H1 (cell line): ENCODE data around the gene CD276. TPM values are rescaled to one million over a fixed set of nuclear protein-coding genes. Genes with fewer than 3 reads are reported as not detected.

Source experiments
- CTCF ChIA-PET: fragments of 300-600 bp; sonication (Branson Sonifier 250); formaldehyde crosslinking; loops from one replicate; lab custom pipeline; 2021; ENCODE audit not compliant: partially characterized antibody; lab: Charles Lee
- POLR2A ChIA-PET: fragments of 300-600 bp; sonication (Branson Sonifier 250); formaldehyde crosslinking; loops from one replicate; lab custom pipeline; 2021; ENCODE audit warnings: inconsistent platforms; ENCODE audit not compliant: partially characterized antibody; lab: Charles Lee
- DNase-seq, 2 experiments: peaks; one replicate each; pipeline versions ENCODE4 v3.0.0 to v3.0.0-alpha.2; 2010 to 2022; ENCODE audit warnings: low spot score in 2 of 2, low read depth in 1 of 2, mixed read lengths in 1 of 2
- FAIRE-seq: peaks from 2 replicates; lab custom pipeline; 2011; peaks lifted over from hg19 to GRCh38; lab: Jason Lieb, UNC
- H2AFZ ChIP-seq: 2 replicates; pipeline ENCODE4 v1.8.1; 2012; ENCODE audit warnings: low read length, inconsistent platforms
- H2AK5ac ChIP-seq: 2 replicates; pipeline ENCODE4 v1.6.1; 2013; ENCODE audit warnings: low read depth, low read length
- H2BK120ac ChIP-seq: replicated peaks from 2 replicates; pipeline ENCODE3; 2013; ENCODE audit warnings: low read depth, low read length, inconsistent platforms
- H2BK12ac ChIP-seq: 2 replicates; pipeline ENCODE4 v1.6.1; 2013; ENCODE audit warnings: low read depth, low read length
- H2BK15ac ChIP-seq: 2 replicates; pipeline ENCODE4 v1.6.1; 2013; ENCODE audit warnings: low read length
- H2BK20ac ChIP-seq: 2 replicates; pipeline ENCODE4 v1.6.1; 2013; ENCODE audit warnings: low read length
- H2BK5ac ChIP-seq: 2 replicates; pipeline ENCODE4 v1.6.1; 2013; ENCODE audit warnings: low read depth, low read length
- H3K14ac ChIP-seq: 2 replicates; pipeline ENCODE4 v1.6.1; 2013; ENCODE audit warnings: inconsistent platforms; ENCODE audit not compliant: insufficient read length
- H3K18ac ChIP-seq: 2 replicates; pipeline ENCODE4 v1.6.1; 2013; ENCODE audit warnings: low read length; ENCODE audit errors: extremely low read depth
- H3K23ac ChIP-seq: 2 replicates; pipeline ENCODE4 v1.6.1; 2013; ENCODE audit warnings: inconsistent platforms; ENCODE audit not compliant: insufficient read length
- H3K23me2 ChIP-seq: 2 replicates; pipeline ENCODE4 v1.6.1; 2013; ENCODE audit warnings: low read depth, low read length
- H3K27ac ChIP-seq: 2 replicates; pipeline ENCODE4 v1.6.1; 2011; ENCODE audit warnings: low read depth, low read length, inconsistent platforms
- H3K27me3 ChIP-seq, 4 experiments: replicated peaks in 1 of 4; 1 replicate in 1 of 4; 2 replicates in 3 of 4; pipeline versions ENCODE4 v1.6.1 to v1.8.1; 2011 to 2013; ENCODE audit warnings: low read length in 3 of 4, mild to moderate bottlenecking in 3 of 4, inconsistent platforms in 2 of 4, mixed read lengths in 2 of 4, moderate library complexity in 1 of 4; ENCODE audit not compliant: control insufficient read depth in 3 of 4, insufficient read depth in 3 of 4; ENCODE audit errors: extremely low read depth in 1 of 4
- H3K36me3 ChIP-seq, 4 experiments: 2 replicates each; pipeline versions ENCODE4 v1.6.1 to v1.8.1; 2011 to 2013; ENCODE audit warnings: mild to moderate bottlenecking in 4 of 4, low read length in 3 of 4, moderate library complexity in 2 of 4, control low read depth in 1 of 4, inconsistent platforms in 1 of 4; ENCODE audit not compliant: insufficient read depth in 4 of 4, control insufficient read depth in 2 of 4
- H3K4ac ChIP-seq: replicated peaks from 2 replicates; pipeline ENCODE3; 2013; ENCODE audit warnings: low read length, low read depth, mixed read lengths, inconsistent platforms; ENCODE audit not compliant: insufficient read length
- H3K4me1 ChIP-seq, 4 experiments: replicated peaks in 1 of 4; 1 replicate in 1 of 4; 2 replicates in 3 of 4; pipeline versions ENCODE4 v1.6.1 to v1.8.1; 2011 to 2013; ENCODE audit warnings: low read length in 3 of 4, inconsistent platforms in 2 of 4, mixed read lengths in 1 of 4; ENCODE audit not compliant: insufficient read depth in 4 of 4, control insufficient read depth in 3 of 4
- H3K4me2 ChIP-seq, 2 experiments: 2 replicates each; pipeline versions ENCODE4 v1.6.1 to v1.8.1; 2011 to 2013; ENCODE audit warnings: low read depth in 2 of 2, low read length in 2 of 2, control low read depth in 1 of 2, inconsistent platforms in 1 of 2, mild to moderate bottlenecking in 1 of 2; ENCODE audit not compliant: insufficient read depth in 1 of 2
- H3K4me3 ChIP-seq, 4 experiments: fragments of 200-600, 300-600 bp in 1 of 4; sonication (generic), shearing (Covaris generic), sonication (Bioruptor Twin) in 1 of 4; 2 replicates each; pipeline versions ENCODE4 v1.5.1 to v1.8.1; 2011 to 2016; ENCODE audit warnings: low read length in 4 of 4, low read depth in 3 of 4, control low read depth in 2 of 4, inconsistent platforms in 2 of 4, mild to moderate bottlenecking in 2 of 4, mixed read lengths in 1 of 4, moderate library complexity in 1 of 4; ENCODE audit not compliant: insufficient read depth in 2 of 4; ENCODE audit errors: extremely low read depth in 1 of 4
- H3K56ac ChIP-seq: replicated peaks from 2 replicates; pipeline ENCODE3; 2013; ENCODE audit warnings: low read depth, mild to moderate bottlenecking, mixed read lengths, low read length, inconsistent platforms; ENCODE audit not compliant: insufficient read length
- H3K79me1 ChIP-seq: 2 replicates; pipeline ENCODE4 v1.6.1; 2013; ENCODE audit warnings: low read depth, low read length, control low read depth
- H3K79me2 ChIP-seq, 2 experiments: 2 replicates each; pipeline versions ENCODE4 v1.6.1 to v1.8.1; 2012 to 2013; ENCODE audit warnings: low read length in 2 of 2, mild to moderate bottlenecking in 2 of 2, inconsistent platforms in 1 of 2; ENCODE audit not compliant: insufficient read depth in 2 of 2, control insufficient read depth in 1 of 2
- H3K9ac ChIP-seq, 4 experiments: replicated peaks in 1 of 4; 1 replicate in 1 of 4; 2 replicates in 3 of 4; pipeline versions ENCODE4 v1.6.1 to v1.8.1; 2011 to 2013; ENCODE audit warnings: low read depth in 3 of 4, low read length in 3 of 4, control low read depth in 2 of 4, mild to moderate bottlenecking in 2 of 4, moderate library complexity in 2 of 4, inconsistent platforms in 1 of 4; ENCODE audit errors: extremely low read depth in 1 of 4
- H3K9me3 ChIP-seq, 2 experiments: 2 replicates each; pipeline versions ENCODE4 v1.6.1 to v1.8.1; 2012 to 2013; ENCODE audit warnings: mild to moderate bottlenecking in 2 of 2, moderate library complexity in 2 of 2, control low read depth in 1 of 2, inconsistent platforms in 1 of 2, low read depth in 1 of 2, low read length in 1 of 2, mixed read lengths in 1 of 2; ENCODE audit not compliant: insufficient read depth in 2 of 2
- H4K20me1 ChIP-seq, 2 experiments: replicated peaks in 1 of 2; 2 replicates each; pipeline versions ENCODE3 to v1.8.1; 2011 to 2013; ENCODE audit warnings: inconsistent platforms in 2 of 2, low read length in 2 of 2, mild to moderate bottlenecking in 1 of 2; ENCODE audit not compliant: insufficient read depth in 2 of 2, control insufficient read depth in 1 of 2
- H4K5ac ChIP-seq: 2 replicates; pipeline ENCODE4 v1.6.1; 2013; ENCODE audit warnings: low read length, low read depth, mixed read lengths, inconsistent platforms; ENCODE audit not compliant: insufficient read length
- H4K8ac ChIP-seq: 2 replicates; pipeline ENCODE4 v1.8.0; 2013; ENCODE audit warnings: mild to moderate bottlenecking, moderate library complexity, low read length, inconsistent platforms; ENCODE audit not compliant: insufficient read depth; ENCODE audit errors: extremely low read depth
- H4K91ac ChIP-seq: replicated peaks from 2 replicates; pipeline ENCODE3; 2013; ENCODE audit warnings: low read length, mixed read lengths, inconsistent platforms; ENCODE audit not compliant: insufficient read length
- GTF2F1 ChIP-seq: IDR thresholded peaks from 2 replicates; pipeline ENCODE4 v1.6.1; 2012; ENCODE audit warnings: low read depth, low read length, improper control_type of control experiment, borderline replicate concordance
- RNF2 ChIP-seq: fragments of 200-900, 300-1000 bp; sonication (generic); IDR thresholded peaks from 2 replicates; pipeline ENCODE4 v1.7.1; 2016; ENCODE audit warnings: borderline replicate concordance, low read depth, mild to moderate bottlenecking, antibody characterized with exemption, low read length; ENCODE audit not compliant: poor library complexity, severe bottlenecking; ENCODE audit errors: missing control alignments
- SIN3A ChIP-seq, 2 experiments: IDR thresholded peaks in 1 of 2; conservative IDR thresholded peaks in 1 of 2; 2 replicates each; pipeline ENCODE4 v1.6.1; 2011 to 2012; ENCODE audit warnings: low read length in 2 of 2, improper control_type of control experiment in 1 of 2, low read depth in 1 of 2, mild to moderate bottlenecking in 1 of 2
- TAF7 ChIP-seq: optimal IDR thresholded peaks from 2 replicates; pipeline ENCODE3; 2011; ENCODE audit warnings: low read depth, mild to moderate bottlenecking, inconsistent platforms, low read length, moderate library complexity, borderline replicate concordance
- WGBS, 2 experiments: shearing (Covaris generic) in 1 of 2; methylation state at CpG; one replicate each; pipeline versions ENCODE4 v1.1.6 to v1.1.7; 2013 to 2015; ENCODE audit warnings: low lambda C conversion rate in 2 of 2, mixed read lengths in 2 of 2, inconsistent platforms in 1 of 2, low coverage in 1 of 2, missing lambda C conversion rate in 1 of 2; ENCODE audit not compliant: insufficient replicate concordance in 2 of 2, insufficient coverage in 1 of 2, insufficient read length in 1 of 2; ENCODE audit errors: extremely low coverage in 1 of 2, missing lambda C conversion rate in 1 of 2; 5-methylcytosine and 5-hydroxymethylcytosine counted together
- polyA plus RNA-seq, 7 experiments: library from polyadenylated mRNA; depleted of rRNA in 3 of 7; stranded (reverse) in 5 of 7; unstranded in 2 of 7; fragments of >200 nt in 5 of 7; fragments of 200-250 nt in 2 of 7; gene quantifications; 1 replicate in 5 of 7; 2 replicates in 1 of 7; 4 replicates in 1 of 7; pipeline versions ENCODE4 v1.2.1 to v1.2.3, GENCODE V29; 2011 to 2013; ENCODE audit warnings: missing spikeins in 2 of 7, mixed read lengths in 2 of 7
- total RNA-seq: library from RNA; stranded (reverse); fragmentation: NEBNext Ultra II Directional; extraction: Animal tissue kit (Norgen Biotek cat#: 25700); gene quantifications from 2 replicates; pipeline ENCODE4 v1.2.1, GENCODE V29; 2021
- TF ChIP-seq, protein P1 (sequence below): IDR thresholded peaks from 2 replicates; pipeline ENCODE4 v1.6.1; 2012; ENCODE audit warnings: inconsistent platforms

CD276 gene
- total and polyA plus RNA-seq, 2 of the 8 experiments (the other 6 are each of a cell fraction or from before 2014, with no cell fraction given) = 156 to 158 TPM

DNA sequence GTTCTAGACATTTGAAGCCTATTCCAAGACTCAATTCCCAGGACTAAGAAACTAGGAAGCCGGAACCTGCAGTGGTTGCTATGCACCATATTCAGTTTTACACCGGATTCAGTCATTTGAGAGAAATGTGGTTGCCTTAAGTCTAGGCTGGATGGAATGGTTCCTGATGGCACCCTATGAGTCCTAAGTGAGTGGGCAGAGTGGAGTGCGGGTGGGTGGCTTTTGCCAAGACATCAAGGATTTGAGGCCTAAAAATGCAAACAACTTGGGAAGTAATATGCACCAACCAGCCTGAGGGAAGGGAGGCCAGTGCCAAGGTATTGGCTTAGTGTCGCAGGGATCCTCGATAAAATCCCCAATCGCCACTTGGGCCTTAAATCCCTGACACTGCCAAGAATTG lies 4.2 kb upstream of the CD276 start:
- Histone ChIP-seq H2BK12ac (no peak overlapping the region), H3K18ac (no peak overlapping the region)
- CTCF ChIA-PET = interaction anchor here (0.9 to 15.1 kb wide), 5 partner anchors 14 to 45 kb away, joined by 5 to 496 read pairs (median 12); no protein-coding TSS in a partner anchor
- no peak for DNase-seq
- TF ChIP-seq TAF7 (no peak), RNF2 (no peak), SIN3A (conservative IDR thresholded peaks at IDR 0.05 in 1 of 2, IDR thresholded peaks at IDR 0.05 in 1 of 2; ENCODE audit: low read depth in 1 of 2, low read length in 2 of 2) (no peak), GTF2F1 (no peak)
- TF ChIP-seq, protein P1, sequence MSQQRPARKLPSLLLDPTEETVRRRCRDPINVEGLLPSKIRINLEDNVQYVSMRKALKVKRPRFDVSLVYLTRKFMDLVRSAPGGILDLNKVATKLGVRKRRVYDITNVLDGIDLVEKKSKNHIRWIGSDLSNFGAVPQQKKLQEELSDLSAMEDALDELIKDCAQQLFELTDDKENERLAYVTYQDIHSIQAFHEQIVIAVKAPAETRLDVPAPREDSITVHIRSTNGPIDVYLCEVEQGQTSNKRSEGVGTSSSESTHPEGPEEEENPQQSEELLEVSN = no peak
- TF ChIP-seq, all 59 proteins: peak for 0
- no peak overlapping the region for H4K91ac ChIP-seq
- no peaks in the 10 kb centered on the region for H3K36me3 ChIP-seq
- H3K27me3 ChIP-seq = no peaks in the 10 kb centered on the region; a peak in 1 of 7 replicates
- H3K23ac ChIP-seq = no peak overlapping the region
- H2BK20ac ChIP-seq = no peak overlapping the region
- POLR2A ChIA-PET = interaction anchor here (1.3 kb wide), 1 partner anchor 374 kb away, joined by 3 read pairs; no protein-coding TSS in a partner anchor
- H2AFZ ChIP-seq = no peak overlapping the region
- H3K14ac ChIP-seq = no peak overlapping the region
- WGBS, 2 experiments = 89% methylated on average over 6 of the region's 6 CpGs; no CpG with 5 or more reads in 1 of the 2 experiments
- H3K9ac ChIP-seq = no peak overlapping the region
- no peak overlapping the region for H4K5ac ChIP-seq
- no peak overlapping the region for H3K56ac ChIP-seq
- H3K4ac ChIP-seq = no peak overlapping the region
- H2BK120ac ChIP-seq = no peak overlapping the region
- H4K8ac ChIP-seq = no peak overlapping the region
- FAIRE-seq = no peak
- H3K4me2 ChIP-seq = no peak overlapping the region
- H3K9me3 ChIP-seq = no peaks in the 10 kb centered on the region
- no peak overlapping the region for H2BK15ac ChIP-seq
- H3K79me2 ChIP-seq = peaks cover 0 to under 1% of the 10 kb centered on the region in 2 experiments; a peak in 1 of 4 replicates
- peaks cover 0 to 5% (median under 1%) of the 10 kb centered on the region in 4 experiments; a peak in 2 of 7 replicates for H3K4me1 ChIP-seq
- no peaks in the 10 kb centered on the region for H3K79me1 ChIP-seq
- no peaks in the 10 kb centered on the region for H4K20me1 ChIP-seq
- H2AK5ac ChIP-seq = no peak overlapping the region
- H3K27ac ChIP-seq = no peak overlapping the region
- no peak overlapping the region for H2BK5ac ChIP-seq
- no peak overlapping the region for H3K4me3 ChIP-seq
- H3K23me2 ChIP-seq = peaks cover 6% of the 10 kb centered on the region
